GM18508 (cell line): ENCODE measurements around the gene CDKN2C.

Experiments used
- ATAC-seq: cut with Tn5 transposase; IDR thresholded peaks from one replicate; pipeline ENCODE4 v1.9.1; 2021; ENCODE audit warnings: moderate number of reproducible peaks; ENCODE audit not compliant: insufficient read depth, unreplicated experiment

The CDKN2C gene

DNA sequence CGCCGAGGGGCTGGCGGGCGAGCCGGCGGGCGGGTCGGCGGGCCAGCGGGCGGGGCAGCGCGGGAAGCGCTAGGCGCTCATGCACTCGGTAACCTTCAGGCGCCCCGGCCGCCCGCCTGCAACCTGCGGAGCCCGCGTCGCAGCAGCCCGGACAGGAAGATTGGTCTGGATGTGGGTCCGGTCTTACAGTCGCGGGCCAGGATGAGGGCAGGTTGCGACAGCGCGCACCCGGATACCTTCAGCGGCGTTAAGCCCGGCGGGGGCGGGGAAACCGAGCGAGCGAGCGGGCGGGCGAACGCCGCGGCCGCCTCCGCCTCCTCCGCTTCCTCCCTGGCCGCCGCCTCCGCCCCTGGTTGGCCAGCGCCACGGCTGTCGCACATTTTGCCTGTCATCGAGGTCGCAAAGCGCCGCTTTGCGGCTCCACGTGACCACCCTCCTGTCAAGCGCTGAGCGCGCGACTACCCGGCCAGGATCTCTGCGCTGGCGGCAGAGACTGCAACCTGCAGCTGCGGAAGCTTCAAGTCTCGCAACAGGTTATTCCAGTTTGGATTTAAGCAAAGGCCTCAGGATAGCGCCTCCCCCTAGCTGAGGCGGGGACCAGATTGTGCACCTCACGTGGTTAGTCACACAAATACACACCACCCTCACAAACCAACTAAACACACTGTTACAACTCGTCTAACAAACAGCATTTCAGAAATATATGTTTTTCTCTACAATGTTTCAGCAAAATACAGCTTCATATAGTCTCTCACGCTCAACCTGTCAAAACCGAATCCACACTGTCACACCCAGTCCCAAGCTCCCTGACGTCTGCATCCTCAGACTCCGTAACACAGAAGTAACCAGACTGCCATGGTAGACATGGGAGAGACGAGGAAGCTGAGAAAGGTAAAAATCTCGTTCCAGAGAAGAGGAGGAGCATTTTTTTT lies 9.9 kb upstream of the CDKN2C start, which contains the start of gene FAF1:
Gene FAF1 (minus strand): TSS at position 355 of the 932 bp plus-strand sequence. CDS start 456 bp downstream, outside the sequence.
- ATAC-seq: peak; percentile 65

DNA sequence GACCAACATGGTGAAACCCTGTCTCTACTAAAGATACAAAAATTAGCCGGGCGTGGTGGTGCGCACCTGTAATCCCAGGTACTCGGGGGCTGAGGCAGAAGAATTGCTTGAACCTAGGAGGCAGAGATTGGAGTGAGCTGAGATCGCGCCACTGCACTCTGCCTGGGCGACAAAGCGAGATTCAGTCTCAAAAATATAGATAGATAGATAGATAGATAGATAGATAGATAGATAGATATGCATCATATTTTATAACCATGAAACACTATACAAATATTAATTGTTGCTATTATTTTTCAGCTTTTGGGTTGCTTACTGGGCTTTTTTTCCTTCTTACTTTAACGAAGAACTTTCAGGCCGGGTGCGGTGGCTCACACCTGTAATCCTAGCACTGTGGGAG lies 5.2 kb upstream of the CDKN2C start:
- ATAC-seq: no peak

DNA sequence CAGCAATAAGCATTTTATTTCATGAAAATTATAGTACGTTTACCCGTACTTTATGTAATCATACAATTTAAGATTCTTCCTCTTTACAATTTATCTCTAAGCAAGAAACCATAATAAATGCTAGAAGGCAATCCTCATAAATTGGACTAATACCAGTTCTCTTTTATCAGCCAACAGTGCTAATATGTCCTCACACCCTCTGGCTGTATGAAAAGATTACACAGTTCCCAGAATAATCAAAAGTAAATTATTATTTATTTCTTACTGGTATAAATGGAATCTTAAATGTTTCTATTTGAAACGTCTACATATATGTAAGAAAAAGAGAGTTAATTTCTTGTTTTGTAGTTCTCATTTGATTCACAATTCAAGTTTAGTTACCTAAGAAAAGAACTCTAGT lies 3.1 kb upstream of the CDKN2C start:
- no peak for ATAC-seq

DNA sequence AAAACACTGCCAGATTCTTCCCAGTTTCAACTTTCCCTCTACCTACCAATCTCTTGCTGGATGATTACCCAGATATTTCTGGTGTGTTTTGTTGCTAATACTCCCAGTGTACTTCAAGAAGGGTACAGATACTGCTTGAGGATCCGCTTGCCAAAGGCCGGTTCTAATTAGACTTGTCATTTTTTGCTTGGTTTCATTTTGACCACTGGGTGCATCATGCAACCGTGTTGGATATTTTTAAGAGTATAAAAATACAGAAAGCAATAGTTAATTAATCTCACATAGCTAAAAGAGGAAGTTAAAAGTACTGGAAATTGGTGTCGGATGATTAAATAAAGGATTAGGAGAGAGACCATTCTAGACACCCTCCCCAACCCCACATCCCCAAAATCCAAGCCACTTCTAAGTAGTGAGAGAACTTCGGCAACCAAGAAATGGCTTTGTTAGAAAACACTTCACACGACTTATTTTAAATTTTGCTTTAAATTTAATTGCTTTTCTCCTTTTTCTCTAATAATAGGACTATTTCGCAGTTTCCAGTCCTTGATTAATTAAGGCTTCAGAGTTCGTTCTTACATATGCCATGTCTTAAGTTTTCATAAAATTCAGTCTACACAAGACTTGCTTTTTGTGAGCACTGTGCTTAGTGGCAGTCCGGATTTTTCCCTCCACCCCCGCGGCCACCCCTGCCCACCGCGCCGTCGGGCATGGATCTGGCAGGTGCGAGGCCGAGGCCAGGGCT lies 2.5 kb upstream of the CDKN2C start:
- ATAC-seq: no peak

DNA sequence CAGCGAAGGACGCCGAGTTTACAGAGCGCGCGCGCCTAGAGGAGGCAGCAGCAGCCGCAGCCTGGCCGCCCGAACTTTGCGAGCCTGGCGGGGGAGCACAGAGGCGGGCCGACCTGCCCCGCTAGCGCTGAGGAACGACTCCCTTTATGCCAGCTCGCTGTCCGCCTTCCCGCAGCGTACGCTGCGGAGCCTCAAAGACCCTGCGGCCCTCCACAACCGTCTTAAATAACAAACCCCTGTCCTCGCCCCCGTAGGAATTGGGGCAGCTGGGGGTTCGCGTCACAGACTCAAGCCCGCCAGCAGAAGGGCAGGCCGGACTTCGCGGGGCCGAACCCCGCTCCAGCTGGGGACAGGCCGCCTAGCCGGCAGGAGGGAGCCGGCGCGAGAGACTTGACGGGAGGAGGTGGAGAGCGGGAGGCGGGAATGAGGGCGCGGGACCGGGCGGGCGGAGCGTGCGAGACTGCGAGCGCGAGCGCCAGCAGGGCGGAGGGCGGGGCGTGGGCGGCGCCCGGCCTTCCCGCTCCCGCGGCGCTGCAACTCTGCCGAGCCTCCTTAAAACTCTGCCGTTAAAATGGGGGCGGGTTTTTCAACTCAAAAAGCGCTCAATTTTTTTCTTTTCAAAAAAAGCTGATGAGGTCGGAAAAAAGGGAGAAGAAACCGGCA lies 1.8 kb upstream of the CDKN2C start:
- no peak for ATAC-seq

DNA sequence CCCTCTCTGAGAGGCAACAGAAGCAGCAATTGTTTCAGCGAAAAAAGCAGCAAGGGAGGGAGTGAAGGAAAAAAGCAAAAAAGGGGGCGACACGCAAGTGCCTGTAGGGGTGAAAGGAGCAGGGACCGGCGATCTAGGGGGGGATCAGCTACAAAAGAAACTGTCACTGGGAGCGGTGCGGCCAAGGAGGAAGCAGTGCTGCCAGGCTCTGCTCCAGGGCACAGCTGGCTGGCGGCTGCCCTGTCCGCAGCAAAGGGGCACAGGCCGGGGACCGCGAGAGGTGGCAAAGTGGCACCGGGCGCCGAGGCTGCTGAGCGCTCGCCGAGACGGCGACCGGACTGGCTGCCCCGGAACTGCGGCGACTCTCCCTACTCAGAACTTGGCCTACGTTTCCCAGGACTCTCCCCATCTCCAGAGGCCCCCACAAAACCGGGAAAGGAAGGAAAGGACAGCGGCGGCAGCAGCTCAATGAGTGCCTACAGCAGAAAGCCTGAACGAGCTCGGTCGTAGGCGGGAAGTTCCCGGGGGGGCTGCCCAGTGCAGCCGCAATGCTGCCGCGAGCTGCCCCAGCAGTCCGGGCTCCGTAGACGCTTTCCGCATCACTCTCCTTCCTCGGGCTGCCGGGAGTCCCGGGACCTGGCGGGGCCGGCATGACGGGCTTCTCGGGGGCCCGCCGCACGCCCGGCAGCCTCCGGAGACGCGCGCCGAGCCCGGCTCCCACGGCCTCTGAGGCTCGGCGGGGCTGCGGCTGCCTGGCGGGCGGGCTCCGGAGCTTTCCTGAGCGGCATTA lies 1.0 kb upstream of the CDKN2C start:
- ATAC-seq: no peak

DNA sequence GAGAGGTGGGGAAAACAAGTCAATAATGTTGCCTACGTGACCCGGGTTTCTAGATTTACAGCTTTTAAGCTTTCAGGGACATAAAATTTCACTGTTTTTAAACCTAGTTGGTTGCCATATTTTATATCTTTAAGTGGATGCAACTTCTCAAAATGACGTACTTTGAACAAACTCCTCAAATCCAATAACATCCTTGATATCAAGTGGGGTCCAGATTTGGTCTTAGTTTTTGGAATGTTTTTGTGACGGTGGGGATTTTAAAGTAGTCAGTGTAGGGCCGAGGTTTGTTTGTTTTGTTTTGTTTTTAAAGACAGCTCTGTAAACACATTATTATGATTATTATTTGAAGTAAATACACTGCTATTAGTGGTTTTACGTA lies 453 bp downstream of the CDKN2C start:
- no peak for ATAC-seq

DNA sequence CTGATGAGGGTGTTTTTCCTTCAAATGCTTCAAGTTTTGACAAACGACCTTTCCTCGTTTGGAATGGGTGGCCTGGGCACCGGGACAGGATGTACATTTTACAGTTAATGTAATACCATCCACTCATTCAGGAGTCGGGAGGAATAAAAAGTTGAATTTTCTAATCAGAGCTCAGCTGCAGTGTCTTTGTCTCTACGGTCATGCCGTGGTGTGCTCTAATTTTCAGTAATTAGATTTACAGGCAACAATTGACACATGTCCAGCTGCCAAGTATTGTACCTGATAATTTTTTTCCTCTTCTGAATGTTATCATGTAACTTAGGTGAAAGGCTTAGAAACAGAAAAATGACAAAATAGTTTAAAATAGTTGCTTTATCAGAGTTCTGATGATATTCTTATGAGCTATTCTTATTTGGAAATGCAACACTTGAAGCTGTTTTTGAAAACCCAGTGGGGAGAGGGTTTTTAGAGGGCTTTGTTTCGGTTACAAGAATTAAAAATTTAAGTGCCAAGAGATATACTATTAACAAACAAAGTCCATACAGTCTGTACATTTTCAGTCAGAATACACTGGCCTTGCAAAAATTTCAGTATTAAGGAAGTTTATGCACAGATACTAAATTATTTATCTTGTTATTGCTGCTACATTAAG lies 1.0 kb downstream of the CDKN2C start:
- no peak for ATAC-seq

DNA sequence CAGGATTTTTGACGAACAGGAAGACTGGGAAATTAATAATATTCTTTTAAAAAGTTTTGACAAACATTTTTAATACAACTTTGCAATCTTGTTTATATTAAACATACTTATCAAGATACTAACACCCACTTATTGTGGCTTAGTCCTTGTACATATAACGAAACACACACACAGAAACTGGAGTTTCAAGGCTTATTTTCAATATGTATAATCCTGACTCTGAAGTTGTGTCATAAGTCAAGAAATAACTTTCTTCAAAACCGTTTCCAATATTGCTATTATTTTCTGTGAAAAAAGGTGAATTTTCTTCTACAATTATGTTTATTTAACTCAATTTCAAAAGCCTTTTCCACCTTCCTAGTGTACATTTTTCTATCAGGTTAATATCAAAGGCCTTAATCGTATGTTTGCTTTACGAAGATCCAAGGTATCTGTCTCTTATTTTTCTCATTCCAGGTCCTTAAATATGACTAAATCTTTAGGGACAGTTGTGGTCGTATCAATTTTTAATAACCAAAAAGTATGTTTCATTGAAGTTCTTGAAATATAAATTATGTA lies 1.8 kb downstream of the CDKN2C start:
- ATAC-seq: no peak

DNA sequence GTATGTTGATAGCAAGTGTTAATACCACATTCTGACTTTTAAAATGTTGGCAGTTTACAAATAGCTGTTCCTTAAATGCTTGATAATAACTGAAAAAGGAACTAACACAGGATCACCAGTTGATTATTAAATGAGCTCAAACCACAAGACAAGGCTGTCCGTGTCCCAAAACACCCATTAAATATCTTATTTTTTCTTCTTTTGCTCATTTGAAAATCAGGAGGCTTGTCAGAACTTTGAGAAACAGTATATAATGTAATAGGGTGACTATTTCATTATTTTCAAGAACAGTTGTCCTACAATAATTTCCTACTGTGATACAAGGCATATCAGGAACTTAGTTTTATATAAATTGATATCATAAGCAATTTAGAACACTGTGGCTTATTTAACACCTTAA lies 2.7 kb downstream of the CDKN2C start:
- ATAC-seq: no peak

DNA sequence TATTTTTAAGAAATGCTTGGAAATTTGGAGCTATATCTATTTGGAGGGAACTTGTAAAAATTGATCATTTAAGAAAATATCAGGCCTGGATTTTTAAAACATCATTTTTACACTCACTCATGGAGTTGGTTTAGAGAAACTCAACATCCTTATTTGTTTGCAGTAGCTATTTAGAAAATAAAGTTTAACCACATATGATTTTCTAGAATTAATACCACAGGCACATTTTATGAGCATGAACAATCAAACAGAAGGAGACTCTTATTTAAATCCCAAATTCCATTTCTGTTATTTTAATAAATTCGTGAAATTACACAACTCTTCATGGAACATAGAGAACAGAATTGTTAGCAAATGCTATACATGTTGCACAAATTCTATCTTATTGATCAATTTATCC lies 3.2 kb downstream of the CDKN2C start:
- ATAC-seq: no peak

DNA sequence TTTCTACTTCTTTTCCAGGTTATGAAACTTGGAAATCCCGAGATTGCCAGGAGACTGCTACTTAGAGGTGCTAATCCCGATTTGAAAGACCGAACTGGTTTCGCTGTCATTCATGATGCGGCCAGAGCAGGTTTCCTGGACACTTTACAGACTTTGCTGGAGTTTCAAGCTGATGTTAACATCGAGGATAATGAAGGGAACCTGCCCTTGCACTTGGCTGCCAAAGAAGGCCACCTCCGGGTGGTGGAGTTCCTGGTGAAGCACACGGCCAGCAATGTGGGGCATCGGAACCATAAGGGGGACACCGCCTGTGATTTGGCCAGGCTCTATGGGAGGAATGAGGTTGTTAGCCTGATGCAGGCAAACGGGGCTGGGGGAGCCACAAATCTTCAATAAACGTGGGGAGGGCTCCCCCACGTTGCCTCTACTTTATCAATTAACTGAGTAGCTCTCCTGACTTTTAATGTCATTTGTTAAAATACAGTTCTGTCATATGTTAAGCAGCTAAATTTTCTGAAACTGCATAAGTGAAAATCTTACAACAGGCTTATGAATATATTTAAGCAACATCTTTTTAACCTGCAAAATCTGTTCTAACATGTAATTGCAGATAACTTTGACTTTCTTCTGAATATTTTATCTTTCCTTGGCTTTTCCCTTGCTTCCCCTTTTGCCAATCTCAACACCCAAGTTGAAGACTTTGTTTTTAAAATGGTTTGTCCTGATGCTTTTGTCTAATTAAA lies 4.0 kb downstream of the CDKN2C start:
- no peak for ATAC-seq

DNA sequence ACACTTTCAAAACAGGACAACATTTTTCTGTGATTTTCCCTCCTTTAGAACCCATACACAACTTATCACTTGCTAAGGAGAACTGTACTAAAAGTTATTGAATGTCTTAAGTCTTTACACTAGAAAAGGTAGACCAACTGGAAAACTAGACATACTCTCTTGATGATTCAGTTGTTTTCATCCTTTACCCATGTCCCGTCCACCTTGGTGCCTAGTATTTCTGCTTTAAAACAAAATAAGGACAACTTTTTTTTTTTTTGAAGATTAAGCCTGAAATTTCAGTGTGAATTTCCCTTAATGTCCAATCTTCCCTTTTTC lies 4.5 kb downstream of the CDKN2C start:
- ATAC-seq: no peak

DNA sequence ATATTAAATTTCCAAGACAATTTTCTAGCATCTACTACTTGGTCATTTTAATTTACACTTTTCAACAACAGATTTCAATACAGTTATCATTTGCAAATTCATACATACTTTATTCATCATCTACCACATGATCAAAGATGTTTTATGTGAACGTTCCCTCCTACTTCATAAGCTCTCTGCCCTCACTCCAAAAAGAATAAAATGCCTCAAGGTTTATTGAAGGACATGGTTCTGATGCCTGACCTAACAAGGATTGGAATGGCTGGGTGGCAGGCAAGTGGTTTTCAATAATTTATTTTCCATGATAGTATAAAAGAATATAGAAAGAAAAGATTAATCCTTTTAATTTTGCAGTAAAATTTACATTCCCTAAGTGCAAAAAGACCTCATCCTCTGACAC lies 5.4 kb downstream of the CDKN2C start:
- no peak for ATAC-seq

DNA sequence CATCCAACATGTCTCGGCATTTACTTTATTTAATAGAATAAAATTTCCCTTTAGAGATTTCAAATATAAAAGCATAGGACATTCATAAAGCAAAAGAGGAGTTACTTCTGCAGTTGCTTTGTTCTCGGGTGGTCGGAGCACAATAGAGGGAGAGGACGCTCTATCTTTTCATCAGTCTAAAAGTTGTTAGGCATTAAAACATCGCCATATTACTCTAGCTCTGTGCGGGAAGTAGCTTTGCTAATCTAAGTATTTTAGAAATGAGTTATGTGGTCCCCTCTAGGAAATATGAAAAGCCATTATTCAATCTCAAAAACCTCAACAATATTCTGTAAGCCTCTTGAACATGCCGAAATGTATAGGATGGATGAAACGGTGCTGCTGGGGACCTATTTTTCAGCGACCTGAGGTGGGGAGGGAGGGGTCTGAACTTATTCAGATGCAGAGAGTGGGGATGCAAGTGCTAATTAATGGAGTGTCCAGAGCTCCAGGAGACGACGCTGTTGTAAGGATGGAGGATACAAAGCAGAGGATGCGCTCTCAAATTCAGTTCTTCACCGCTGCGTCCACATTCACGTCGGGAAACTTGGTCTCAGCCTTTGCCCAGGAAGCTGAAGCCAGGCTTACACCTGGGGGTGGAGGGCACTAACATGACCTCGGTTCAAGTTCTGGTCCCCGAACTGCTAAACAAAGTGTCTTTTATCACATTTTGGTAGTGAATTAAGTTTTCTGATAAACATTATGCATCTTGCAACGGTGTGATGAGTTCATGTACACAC lies 6.3 kb downstream of the CDKN2C start:
- no peak for ATAC-seq

DNA sequence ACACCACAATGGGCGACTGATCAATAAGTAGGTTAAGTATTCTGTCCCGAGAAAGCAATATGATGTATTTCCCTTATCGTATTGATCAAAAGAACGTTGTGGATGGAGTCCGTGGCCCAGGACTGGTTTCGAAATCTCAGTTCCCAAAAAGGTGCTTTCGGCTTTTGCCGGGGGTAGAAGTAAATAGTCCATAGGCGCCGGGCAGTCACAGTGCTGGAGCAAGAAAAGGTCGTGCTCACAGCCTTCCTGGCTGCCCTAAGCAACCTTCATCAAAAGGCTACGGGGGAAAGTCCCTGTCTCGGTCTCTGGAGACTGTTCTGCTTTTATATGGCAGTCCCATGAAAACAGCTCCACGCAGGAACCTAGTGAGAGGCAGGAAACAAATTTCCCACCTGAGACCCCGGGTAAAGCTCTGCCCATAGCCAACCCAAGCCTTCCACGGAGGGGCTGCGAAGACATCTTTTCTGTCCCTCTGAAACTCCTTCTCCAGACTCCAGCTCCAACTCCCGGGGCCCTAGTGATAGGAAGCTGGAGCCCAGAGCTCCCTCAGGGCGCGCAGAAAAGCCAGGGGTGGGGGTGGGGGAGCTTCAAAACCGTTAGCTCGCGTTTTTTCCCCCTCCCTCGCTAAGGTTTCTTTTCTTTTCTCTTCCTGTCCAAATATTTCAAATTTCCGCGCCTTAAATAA lies 7.0 kb downstream of the CDKN2C start:
- ATAC-seq: peak; percentile 61

DNA sequence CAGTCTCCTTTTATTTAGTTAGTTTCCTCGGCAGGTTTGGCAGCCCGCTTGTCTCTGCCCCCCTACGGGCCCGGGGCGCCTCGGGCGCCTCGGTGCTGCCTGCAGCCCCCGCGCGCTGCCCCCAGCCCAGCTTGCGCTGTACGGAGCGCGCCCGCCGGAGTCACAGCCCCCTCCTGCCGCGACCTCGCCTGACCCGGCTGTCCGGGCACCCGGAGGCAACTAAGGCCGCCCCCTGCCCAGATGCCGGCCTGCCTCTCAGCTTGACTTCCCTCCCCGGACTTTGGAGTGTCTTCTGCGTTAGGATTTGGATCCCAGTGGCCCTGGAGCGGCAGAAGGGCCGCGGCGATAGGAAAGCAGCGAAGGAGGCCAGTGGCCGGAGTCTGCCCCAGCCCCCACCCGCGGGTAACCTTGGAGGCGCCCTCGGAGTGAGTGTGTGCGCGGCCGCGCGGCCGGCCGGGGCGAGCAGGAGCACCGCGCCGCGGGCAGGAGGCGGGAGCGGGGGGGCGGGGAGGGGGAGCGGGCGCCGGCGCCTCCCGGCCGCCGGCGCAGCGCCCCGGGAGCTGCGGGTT lies 7.6 kb downstream of the CDKN2C start:
- peak; percentile 3 for ATAC-seq
